ENCODE measurements around the gene PLCG2. TPM values are rescaled to one million over a fixed set of nuclear protein-coding genes. Genes with fewer than 3 reads are reported as not detected.

PLCG2 gene
- total RNA-seq, 1 donor from 2014 or later = 47.7 TPM

- Histone ChIP-seq H3K36me3 (no peaks in the 10 kb centered on the region), H3K27me3 (ENCODE audit: low read depth) (no peaks in the 10 kb centered on the region), H3K27ac (peak overlapping the region; percentile 31), H3K9me3 (no peaks in the 10 kb centered on the region), H3K4me1 (peaks cover 22% of the 10 kb centered on the region), H3K4me3 (no peak overlapping the region)
- no peak for TF ChIP-seq CTCF (IDR thresholded peaks at IDR 0.05)
- no peak for DNase-seq
- no peak for ATAC-seq
- intact Hi-C loops (cut with DNase I) = no loop called here
Measured at GRCh38 chr16:81821436-81822128, 42.5 kb downstream of the PLCG2 start.

GRCh38 chr16:81823111-81823510, 44.0 kb downstream of the PLCG2 start:
- H3K9me3 ChIP-seq = no peaks in the 10 kb centered on the region
- H3K27me3 ChIP-seq (ENCODE audit: low read depth) = no peaks in the 10 kb centered on the region
- DNase-seq (peak; percentile 67), ATAC-seq (peak; percentile 54 to 65)
- no peak overlapping the region for H3K4me3 ChIP-seq
- H3K27ac ChIP-seq = peak overlapping the region; percentile 44
- peaks cover 22% of the 10 kb centered on the region for H3K4me1 ChIP-seq
- TF ChIP-seq CTCF (IDR thresholded peaks at IDR 0.05) = no peak
- no peaks in the 10 kb centered on the region for H3K36me3 ChIP-seq
- intact Hi-C loops (cut with DNase I) = no loop called here

GRCh38 chr16:81823734-81824133, 44.6 kb downstream of the PLCG2 start:
- H3K4me3 ChIP-seq = no peak overlapping the region
- ATAC-seq (no peak), DNase-seq (no peak)
- H3K36me3 ChIP-seq = no peaks in the 10 kb centered on the region
- H3K4me1 ChIP-seq = peaks cover 22% of the 10 kb centered on the region
- H3K27me3 ChIP-seq (ENCODE audit: low read depth) = no peaks in the 10 kb centered on the region
- intact Hi-C loops (cut with DNase I) = no loop called here
- no peaks in the 10 kb centered on the region for H3K9me3 ChIP-seq
- TF ChIP-seq CTCF (IDR thresholded peaks at IDR 0.05) = no peak
- H3K27ac ChIP-seq = peak overlapping the region; percentile 44

DNA sequence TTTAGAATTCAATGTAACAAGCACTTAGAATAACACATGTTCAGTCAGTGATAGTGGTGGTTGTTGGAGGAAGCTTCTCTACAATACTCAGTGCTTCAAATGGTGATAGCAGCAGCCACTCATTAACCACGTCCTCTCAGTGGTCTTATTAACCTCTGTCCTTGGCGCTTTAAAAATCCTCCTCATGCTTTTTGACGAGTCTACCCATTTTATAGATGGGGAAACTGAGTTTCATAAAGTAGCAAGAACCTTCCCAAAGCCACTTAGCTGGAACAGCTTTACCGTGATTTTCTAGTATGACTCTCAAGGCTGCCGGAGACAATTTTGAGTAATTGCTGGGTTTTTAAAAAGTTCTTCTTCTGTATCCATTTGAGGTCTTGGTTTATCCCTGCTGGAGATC, 47.4 kb downstream of the PLCG2 start:
- ATAC-seq (no peak), DNase-seq (no peak)
- H3K27ac ChIP-seq = no peak overlapping the region
- no peaks in the 10 kb centered on the region for H3K36me3 ChIP-seq
- no peak overlapping the region for H3K4me3 ChIP-seq
- no peaks in the 10 kb centered on the region for H3K27me3 ChIP-seq (ENCODE audit: low read depth)
- peaks cover 15% of the 10 kb centered on the region for H3K4me1 ChIP-seq
- TF ChIP-seq CTCF (IDR thresholded peaks at IDR 0.05) = no peak
- H3K9me3 ChIP-seq = no peaks in the 10 kb centered on the region
- intact Hi-C loops (cut with DNase I) = no loop called here

- DNase-seq (no peak), ATAC-seq (no peak)
- TF ChIP-seq CTCF (IDR thresholded peaks at IDR 0.05) = no peak
- peak overlapping the region; percentile 44 for H3K27ac ChIP-seq
- no peaks in the 10 kb centered on the region for H3K9me3 ChIP-seq
- intact Hi-C loops (cut with DNase I) = no loop called here
- H3K27me3 ChIP-seq (ENCODE audit: low read depth) = no peaks in the 10 kb centered on the region
- H3K36me3 ChIP-seq = no peaks in the 10 kb centered on the region
- H3K4me3 ChIP-seq = no peak overlapping the region
- H3K4me1 ChIP-seq = peaks cover 13% of the 10 kb centered on the region
Measured at GRCh38 chr16:81830845-81831540, 51.9 kb downstream of the PLCG2 start.
